Frontal cortex (tissue), 4 donors: ENCODE measurements around the gene RIPOR2. TPM values are rescaled to one million over a fixed set of nuclear protein-coding genes. Genes with fewer than 3 reads are reported as not detected.
"Not testable (repeated sequence)": the region's sequence is repeated elsewhere in the genome, so short reads cannot be mapped to it uniquely, and the experiment has no call there.

ENCODE experiments used
- DNase-seq, 2 donors: peaks; one replicate each; pipeline ENCODE4 v3.0.0; 2012; ENCODE audit warnings: low spot score in 2 of 2
- FAIRE-seq: peaks from 2 replicates; lab custom pipeline; 2012; peaks lifted over from hg19 to GRCh38; lab: Jason Lieb, UNC
- total RNA-seq: library from RNA; depleted of rRNA; stranded (reverse); fragments of >200 nt; gene quantifications from one replicate; pipeline ENCODE4 v1.2.3, GENCODE V29; 2014
- donor health status: control.
- donor health status: control.
- donor health status: control.

The RIPOR2 gene
- total RNA-seq, 1 donor from 2014 or later: 17.9 TPM

GRCh38 chr6:24887545-24888140 is 48.1 kb downstream of the RIPOR2 start:
- no peak for DNase-seq
- FAIRE-seq: no peak

DNA sequence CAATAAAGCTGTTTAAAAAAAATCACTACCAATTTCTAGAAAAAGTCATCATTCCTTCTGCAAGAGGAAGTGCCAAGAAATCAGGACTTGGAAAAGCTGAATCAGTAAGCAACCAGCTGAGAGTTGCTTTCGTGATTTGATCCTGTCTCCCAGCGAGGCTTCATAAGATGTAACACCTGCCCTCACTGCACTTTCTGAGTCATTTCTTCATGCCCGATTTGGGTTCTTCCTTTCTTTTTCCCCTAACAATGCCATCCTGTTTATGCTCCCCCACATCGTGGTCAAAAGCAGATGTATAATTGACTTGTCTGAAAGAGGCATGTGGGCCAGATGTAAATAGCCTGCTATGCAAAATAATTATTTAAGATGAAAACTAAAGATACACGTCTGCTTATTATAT is 52.1 kb downstream of the RIPOR2 start:
- DNase-seq (no peak), FAIRE-seq (no peak)

DNA sequence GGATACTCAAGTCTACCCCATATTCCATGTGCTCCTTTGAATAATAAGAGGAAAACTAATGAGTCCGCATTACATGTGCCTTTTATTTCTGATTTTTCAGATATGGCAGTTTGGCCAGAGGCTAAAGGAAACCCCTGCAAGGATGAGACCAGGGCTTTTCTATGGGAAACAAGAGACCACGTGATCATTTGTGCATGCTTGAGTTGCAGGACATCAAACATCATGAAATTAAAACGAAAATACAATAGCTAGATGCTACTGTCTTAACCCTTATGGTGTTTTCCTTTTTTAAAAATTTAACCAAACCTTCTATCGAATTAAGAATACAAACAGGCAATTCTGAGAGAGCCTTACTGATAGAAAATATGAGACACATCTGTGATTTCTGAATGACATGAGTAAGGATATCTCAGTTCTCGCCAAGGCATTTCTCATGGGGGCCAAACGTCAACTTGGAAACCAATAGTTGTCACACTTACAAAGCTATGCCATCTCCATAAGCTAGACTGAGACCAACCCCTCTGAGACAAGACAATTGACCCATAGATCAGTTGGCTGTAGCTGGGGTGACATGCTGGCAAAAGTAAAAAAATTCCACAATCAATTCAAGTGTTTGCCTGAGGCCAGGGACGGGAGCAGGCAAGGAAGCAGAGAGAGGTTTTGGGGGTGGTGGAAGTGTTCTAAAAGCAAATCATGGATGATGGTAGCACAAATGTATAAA is 52.8 kb downstream of the RIPOR2 start:
- FAIRE-seq (no peak), DNase-seq (no peak)

DNA sequence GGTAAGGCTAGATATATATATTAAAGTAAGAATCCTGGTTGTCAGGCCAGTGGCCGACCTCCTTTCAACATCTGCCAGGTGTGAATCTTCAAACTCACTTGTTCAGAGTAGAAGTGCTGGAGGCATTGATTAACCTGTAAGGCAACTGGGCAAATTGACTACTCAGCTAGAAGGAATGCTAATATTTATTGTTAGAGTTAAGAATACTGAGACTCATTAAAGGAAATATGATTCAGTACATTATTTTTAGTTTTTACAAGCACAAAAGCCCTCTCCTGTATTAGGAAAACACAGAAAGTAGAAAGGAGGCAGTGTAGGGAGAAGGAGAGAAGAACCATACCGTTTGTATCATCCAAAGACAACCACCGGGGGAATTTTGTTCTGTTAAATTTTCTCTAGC is 53.5 kb downstream of the RIPOR2 start:
- DNase-seq: no peak
- no peak for FAIRE-seq

DNA sequence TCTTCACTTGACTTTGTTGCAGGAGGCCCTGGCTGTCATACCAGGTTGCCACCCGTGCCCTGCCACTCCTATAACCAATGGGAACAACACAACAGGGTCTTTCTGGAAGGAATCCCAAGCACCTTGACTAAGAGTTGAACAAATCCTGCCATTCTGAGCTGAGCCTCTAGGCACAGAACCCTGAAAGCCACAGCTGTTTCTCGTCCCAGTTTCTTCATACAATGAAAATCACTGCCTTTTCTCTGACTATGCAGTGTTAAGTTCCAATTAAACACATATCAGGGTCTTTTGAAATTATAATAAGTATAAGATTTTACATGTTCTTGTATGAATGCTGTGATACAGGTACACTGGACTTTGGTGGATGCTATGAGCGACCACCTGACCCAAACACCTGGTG is 54.4 kb downstream of the RIPOR2 start:
- FAIRE-seq (no peak), DNase-seq (no peak)

GRCh38 chr6:24880451-24880850 is 55.3 kb downstream of the RIPOR2 start:
- no peak for FAIRE-seq
- DNase-seq: no peak

DNA sequence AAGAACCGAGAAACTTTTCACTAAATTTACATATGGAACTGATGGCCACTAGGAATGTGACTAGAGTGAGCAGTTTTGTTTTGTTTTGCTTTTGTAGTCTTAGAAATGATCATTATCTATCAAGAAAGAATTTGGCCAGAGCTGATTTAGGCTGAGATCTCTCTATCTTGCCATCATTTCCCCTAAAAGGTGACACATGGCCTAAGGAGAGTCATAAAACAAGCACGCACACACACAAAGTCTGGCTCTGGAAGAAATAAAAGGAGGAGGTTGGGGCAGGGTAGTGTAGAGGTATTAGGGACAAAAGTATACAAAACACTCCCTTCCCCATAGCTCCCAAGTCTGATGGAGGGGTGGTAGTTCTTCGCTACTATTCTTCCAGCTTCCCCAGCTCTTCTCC is 56.4 kb downstream of the RIPOR2 start:
- no peak for DNase-seq
- no peak for FAIRE-seq

DNA sequence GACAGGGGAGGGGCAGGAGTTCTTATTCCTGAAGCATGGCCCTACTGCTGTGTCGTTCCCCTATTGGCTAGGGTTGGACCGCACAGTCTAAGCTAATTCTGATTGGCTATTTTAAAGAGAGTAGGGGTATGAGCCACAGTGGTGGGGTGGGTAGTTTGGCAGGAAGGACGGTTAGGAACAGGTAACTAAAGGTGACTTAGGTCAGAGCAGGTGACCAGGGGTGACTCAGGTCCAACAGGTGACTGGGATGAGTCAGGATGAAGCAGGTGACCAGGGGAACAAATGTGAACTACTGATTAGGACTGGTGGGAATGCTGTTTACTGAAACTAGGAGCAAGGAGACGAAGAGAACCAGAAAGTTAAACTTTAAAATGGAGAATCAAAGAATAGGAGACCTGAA is 58.0 kb downstream of the RIPOR2 start:
- FAIRE-seq, DNase-seq: not testable (repeated sequence)

DNA sequence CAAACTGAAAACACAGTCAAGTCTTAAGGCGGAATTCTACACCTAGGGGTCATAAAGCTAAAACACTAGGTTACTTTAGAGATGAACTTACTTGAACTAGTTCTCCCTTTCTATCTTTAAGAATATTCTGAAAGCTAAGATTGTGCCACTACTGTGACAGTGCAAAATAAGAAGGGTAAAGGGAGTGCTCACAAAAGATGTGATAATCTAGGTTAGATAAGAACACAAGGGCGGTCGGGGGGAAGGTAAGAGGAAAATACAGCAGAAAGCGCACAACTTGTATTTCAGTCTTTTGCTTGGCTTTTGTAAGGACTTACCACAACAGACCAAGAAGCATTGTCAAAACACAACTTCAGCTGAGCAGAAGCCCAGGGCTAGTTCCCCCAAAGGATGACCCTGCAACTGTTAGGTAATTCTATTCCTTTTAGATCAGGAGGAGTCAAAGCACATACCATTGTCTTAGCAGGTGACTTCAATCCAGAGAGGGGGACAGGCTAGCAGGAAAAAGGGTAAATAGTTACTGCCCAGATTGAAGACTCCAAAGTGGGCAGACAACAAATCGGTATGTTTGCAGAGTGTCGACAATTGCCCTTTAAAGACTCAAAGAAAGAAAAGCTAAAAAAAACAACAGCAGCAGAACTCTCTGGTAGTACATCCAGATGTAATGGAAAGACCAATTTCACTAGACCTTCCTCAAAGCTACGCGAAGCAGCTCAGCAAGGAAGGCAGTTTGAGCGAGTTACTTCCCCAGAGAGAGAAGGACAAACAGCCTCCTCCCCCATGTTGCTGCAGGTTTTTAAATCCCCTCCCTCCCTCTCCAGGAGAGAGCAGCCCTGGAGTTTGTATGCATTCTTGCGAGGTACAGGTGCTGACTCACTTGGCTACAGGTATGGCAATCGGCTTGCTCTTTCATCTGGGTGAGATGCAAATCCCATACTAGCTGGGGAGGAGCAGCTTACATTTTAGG is 59.0 kb downstream of the RIPOR2 start:
- FAIRE-seq (no peak), DNase-seq (no peak)

- DNase-seq (no peak), FAIRE-seq (no peak)
Measured at GRCh38 chr6:24875534-24875901, 60.2 kb downstream of the RIPOR2 start.

DNA sequence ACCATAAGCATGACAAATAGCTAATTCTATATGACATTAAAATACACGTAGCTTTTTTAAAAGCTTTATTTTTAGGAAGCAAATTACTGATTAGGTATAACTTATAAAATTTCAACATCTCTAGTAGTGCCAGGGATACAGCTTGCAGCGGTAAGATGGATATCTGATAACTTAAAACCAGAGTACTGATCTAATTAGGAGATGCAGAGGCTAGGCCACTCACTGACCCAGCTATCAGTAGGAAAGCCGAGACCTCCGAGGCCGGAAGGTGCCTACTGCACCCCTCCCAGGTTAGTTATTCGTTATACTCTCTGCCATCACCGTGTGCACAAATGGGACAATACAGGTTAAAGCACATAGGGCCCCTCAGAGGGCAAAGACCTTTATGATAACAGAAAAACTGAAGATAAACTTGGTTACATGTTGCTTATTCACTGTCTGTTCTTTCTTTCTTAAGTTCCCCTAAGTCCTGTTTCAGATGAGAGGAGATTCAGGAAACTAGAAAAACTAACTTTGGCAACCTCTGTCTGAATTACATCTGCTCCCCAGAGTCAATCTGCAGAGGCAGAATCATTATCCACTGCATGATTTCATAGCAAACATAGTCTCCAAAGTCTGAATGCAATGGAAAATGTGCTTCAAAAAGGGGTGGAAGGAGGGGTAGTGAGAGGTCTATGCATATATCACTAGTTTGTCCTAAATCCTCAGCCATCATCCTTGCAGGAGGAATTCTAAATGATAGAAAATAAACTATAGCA is 60.8 kb downstream of the RIPOR2 start:
- no peak for FAIRE-seq

GRCh38 chr6:24874128-24874527 is 61.6 kb downstream of the RIPOR2 start:
- no peak for FAIRE-seq

More for the DNA sequence above, 60.8 kb downstream of the RIPOR2 start:
- no peak for DNase-seq

GRCh38 chr6:24872779-24873178 is 63.0 kb downstream of the RIPOR2 start:
- FAIRE-seq: no peak
- DNase-seq: no peak

More at GRCh38 chr6:24874128-24874527, 61.6 kb downstream of the RIPOR2 start:
- DNase-seq: no peak

DNA sequence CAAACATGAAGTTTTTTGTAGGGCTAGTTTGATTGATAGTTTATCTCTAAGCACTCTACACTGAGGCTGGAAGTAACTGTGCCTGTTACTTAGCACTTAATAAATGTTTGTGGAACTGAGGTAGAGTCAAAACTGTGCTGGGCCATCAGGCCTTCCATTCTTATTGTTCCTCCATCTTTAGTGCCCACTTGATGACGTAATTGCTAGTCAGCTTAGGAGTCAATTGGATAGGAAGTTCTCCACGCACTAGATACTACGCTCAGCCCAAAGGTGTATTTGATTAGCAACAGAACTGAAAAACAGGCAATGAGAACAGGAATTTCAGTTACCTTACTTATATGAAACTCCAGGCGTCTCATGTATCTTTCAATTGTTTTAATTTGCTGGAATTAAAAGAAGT is 67.0 kb downstream of the RIPOR2 start:
- no peak for FAIRE-seq
- DNase-seq: no peak

DNA sequence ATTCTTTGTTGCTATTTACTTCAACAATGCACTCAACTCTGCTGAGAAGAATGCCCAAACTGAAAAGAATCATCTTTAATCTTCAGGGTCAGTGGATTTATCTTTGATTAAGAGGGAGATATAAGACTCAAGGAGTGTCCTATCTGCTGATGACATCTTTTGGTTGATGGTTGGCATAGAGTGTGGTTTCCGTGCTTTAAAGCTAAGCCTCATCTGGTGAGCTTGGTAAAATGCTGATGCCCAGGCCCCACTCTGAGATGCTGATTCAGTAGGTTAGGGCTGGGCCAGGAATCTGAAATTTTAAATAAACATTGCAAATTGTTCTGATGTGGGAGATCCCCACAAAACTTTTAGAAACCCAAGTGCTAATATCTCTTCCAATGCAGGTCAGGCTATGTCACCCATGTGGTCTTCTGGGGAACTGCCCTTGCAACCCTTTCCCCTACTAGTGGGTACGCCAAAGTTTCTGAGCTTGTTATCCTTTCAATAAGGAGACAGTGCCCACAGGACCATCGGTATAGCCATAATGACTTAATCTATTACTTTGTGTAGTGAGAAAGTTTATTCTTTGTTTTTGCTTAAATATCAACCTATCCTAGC is 68.6 kb downstream of the RIPOR2 start:
- FAIRE-seq (no peak), DNase-seq (no peak)

GRCh38 chr6:24865161-24865560 is 70.6 kb downstream of the RIPOR2 start:
- no peak for DNase-seq

DNA sequence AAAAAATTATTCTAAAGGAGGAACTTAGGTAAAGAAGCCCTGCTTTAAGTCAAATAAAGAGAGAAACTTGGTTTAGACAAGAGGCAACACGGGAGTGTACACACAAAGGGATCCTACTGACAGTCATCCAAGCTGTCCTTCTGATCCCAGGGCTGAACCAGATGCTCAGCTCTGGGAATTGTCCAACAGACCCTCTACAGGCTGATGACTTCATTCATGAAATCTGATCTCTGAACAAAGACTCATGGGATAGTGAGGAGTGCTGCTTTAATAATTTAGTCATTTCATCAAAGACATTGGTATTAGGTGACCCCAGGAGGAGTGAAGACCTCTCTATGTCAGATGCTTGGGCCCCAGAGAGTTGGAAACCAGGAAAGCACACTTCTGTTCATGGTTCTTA is 71.4 kb downstream of the RIPOR2 start:
- no peak for FAIRE-seq
- DNase-seq: no peak

More at GRCh38 chr6:24865161-24865560, 70.6 kb downstream of the RIPOR2 start:
- FAIRE-seq: no peak

- FAIRE-seq: no peak
- DNase-seq: no peak
Measured at GRCh38 chr6:24861934-24862333, 73.8 kb downstream of the RIPOR2 start.

GRCh38 chr6:24859608-24860200 is 76.1 kb downstream of the RIPOR2 start:
- no peak for FAIRE-seq
- DNase-seq: no peak
